ENCODE results near the gene GVQW3. TPM values are rescaled to one million over a fixed set of nuclear protein-coding genes. Genes with fewer than 3 reads are reported as not detected.

Gene GVQW3
- polyA plus RNA-seq, 3 donors, result 0.15 to 1.1 TPM; not detected in 1

DNA sequence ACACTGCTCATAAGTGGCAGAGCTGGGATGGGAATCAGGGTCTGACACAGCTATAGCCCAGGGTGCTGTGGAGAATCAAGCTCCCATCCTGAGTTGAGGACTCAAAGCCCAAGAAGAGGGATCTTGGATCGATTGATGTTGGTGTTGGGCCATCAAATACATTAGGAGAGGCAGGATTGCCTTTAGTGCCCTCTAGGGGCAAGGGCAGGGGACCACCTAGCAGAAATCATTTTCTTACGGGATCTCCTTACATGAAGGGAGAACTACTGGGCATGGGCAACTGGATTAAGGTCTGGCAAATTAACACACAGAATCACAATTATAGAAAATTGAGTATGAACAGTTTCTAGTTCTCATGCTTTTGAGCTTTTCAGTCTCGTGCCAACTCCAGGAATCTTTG, 38.8 kb downstream of the GVQW3 start:
- peak in 2 of 3 donors; percentile 5 to 13 for DNase-seq
- Histone ChIP-seq H3K9ac (ENCODE audit: insufficient read depth, low read length, poor library complexity, severe bottlenecking) (no peak overlapping the region), H2AFZ (ENCODE audit: insufficient read depth, low read depth, low read length, poor library complexity, severe bottlenecking) (no peak overlapping the region), H3K27ac (ENCODE audit: low read depth in 1 of 2, low read length in 2 of 2) (no peak overlapping the region), H3K79me2 (ENCODE audit: insufficient read depth, low read length) (no peaks in the 10 kb centered on the region), H3K9me3 (replicated peaks in 1 of 2; ENCODE audit: control insufficient read depth in 1 of 2, insufficient read depth in 1 of 2, low read length in 2 of 2) (no peaks in the 10 kb centered on the region), H4K20me1 (ENCODE audit: insufficient read depth, low read length) (no peaks in the 10 kb centered on the region), H3K4me3 (replicated peaks in 1 of 3; ENCODE audit: low read depth in 2 of 3, low read length in 3 of 3) (no peak overlapping the region), H3K27me3 (ENCODE audit: control insufficient read depth in 2 of 2, insufficient read depth in 2 of 2, low read length in 2 of 2) (no peaks in the 10 kb centered on the region), H3K4me1 (ENCODE audit: control insufficient read depth in 1 of 2, insufficient read depth in 2 of 2, low read length in 2 of 2) (no peaks in the 10 kb centered on the region), H3K36me3 (replicated peaks in 1 of 2; ENCODE audit: control insufficient read depth in 1 of 2, insufficient read depth in 2 of 2, low read length in 2 of 2) (no peaks in the 10 kb centered on the region), H3K4me2 (replicated peaks; ENCODE audit: extremely low read depth, low read length, poor library complexity, severe bottlenecking) (no peak overlapping the region)
- TF ChIP-seq, protein P1, sequence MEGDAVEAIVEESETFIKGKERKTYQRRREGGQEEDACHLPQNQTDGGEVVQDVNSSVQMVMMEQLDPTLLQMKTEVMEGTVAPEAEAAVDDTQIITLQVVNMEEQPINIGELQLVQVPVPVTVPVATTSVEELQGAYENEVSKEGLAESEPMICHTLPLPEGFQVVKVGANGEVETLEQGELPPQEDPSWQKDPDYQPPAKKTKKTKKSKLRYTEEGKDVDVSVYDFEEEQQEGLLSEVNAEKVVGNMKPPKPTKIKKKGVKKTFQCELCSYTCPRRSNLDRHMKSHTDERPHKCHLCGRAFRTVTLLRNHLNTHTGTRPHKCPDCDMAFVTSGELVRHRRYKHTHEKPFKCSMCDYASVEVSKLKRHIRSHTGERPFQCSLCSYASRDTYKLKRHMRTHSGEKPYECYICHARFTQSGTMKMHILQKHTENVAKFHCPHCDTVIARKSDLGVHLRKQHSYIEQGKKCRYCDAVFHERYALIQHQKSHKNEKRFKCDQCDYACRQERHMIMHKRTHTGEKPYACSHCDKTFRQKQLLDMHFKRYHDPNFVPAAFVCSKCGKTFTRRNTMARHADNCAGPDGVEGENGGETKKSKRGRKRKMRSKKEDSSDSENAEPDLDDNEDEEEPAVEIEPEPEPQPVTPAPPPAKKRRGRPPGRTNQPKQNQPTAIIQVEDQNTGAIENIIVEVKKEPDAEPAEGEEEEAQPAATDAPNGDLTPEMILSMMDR (IDR thresholded peaks at IDR 0.05), result peak; percentile 56
- Mint-ChIP-seq H3K27ac (no peak overlapping the region), H3K4me3 (no peak overlapping the region), H3K9me3 (peaks cover 0 to 2% (median 0%) of the 10 kb centered on the region in 7 donors), H3K27me3 (ENCODE audit: low read depth in 3 of 3) (peaks cover 4 to 5% (median 4%) of the 10 kb centered on the region in 3 donors), H3K36me3 (no peaks in the 10 kb centered on the region), H3K4me1 (no peaks in the 10 kb centered on the region)
- WGBS (ENCODE audit: insufficient coverage), result 0% methylated on average over 1 of the region's 3 CpGs
- intact Hi-C loops (cut with micrococcal nuclease), result no loop called here

DNA sequence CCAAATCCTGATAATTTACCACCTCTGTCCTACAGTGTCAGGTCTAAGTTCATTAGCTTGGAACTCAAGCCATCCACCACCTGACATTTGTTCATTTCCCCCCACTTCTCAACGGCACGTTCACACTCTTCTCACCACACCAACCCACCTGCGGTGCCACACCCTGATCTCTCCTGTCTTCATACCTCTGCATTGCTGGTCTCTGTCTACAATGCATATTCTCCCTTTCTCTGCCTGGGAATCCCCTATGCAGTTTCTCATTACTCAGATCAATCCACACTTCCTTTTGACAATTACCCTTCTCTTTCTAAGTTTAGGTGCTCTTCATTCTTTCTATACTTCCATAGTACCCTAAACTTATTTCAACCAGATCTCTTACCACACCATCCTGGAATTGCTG, 43.3 kb downstream of the GVQW3 start:
- no peaks in the 10 kb centered on the region for H3K79me2 ChIP-seq (ENCODE audit: insufficient read depth, low read length)
- Mint-ChIP-seq H3K9me3 (no peaks in the 10 kb centered on the region), H3K4me3 (no peak overlapping the region), H3K27me3 (ENCODE audit: low read depth in 3 of 3) (peaks cover 4 to 11% (median 7%) of the 10 kb centered on the region in 3 donors), H3K4me1 (no peaks in the 10 kb centered on the region), H3K36me3 (no peaks in the 10 kb centered on the region), H3K27ac (no peak overlapping the region)
- H2AFZ ChIP-seq (ENCODE audit: insufficient read depth, low read depth, low read length, poor library complexity, severe bottlenecking), result no peak overlapping the region
- intact Hi-C loops (cut with micrococcal nuclease), result no loop called here
- no peak overlapping the region for H3K4me2 ChIP-seq (replicated peaks; ENCODE audit: extremely low read depth, low read length, poor library complexity, severe bottlenecking)
- no peak overlapping the region for H3K9ac ChIP-seq (ENCODE audit: insufficient read depth, low read length, poor library complexity, severe bottlenecking)
- no peaks in the 10 kb centered on the region for H3K9me3 ChIP-seq (replicated peaks in 1 of 2; ENCODE audit: control insufficient read depth in 1 of 2, insufficient read depth in 1 of 2, low read length in 2 of 2)
- no peaks in the 10 kb centered on the region for H3K27me3 ChIP-seq (ENCODE audit: control insufficient read depth in 2 of 2, insufficient read depth in 2 of 2, low read length in 2 of 2)
- no peaks in the 10 kb centered on the region for H4K20me1 ChIP-seq (ENCODE audit: insufficient read depth, low read length)
- 86% methylated on average over 3 of the region's 3 CpGs for WGBS (ENCODE audit: insufficient coverage)
- no peak overlapping the region for H3K27ac ChIP-seq (ENCODE audit: low read depth in 1 of 2, low read length in 2 of 2)
- no peak for DNase-seq
- no peaks in the 10 kb centered on the region for H3K4me1 ChIP-seq (ENCODE audit: control insufficient read depth in 1 of 2, insufficient read depth in 2 of 2, low read length in 2 of 2)
- H3K36me3 ChIP-seq (replicated peaks in 1 of 2; ENCODE audit: control insufficient read depth in 1 of 2, insufficient read depth in 2 of 2, low read length in 2 of 2), result no peaks in the 10 kb centered on the region
- H3K4me3 ChIP-seq (replicated peaks in 1 of 3; ENCODE audit: low read depth in 2 of 3, low read length in 3 of 3), result no peak overlapping the region
- TF ChIP-seq, protein P1 (IDR thresholded peaks at IDR 0.05), result no peak
